ENCODE measurements around the gene DIPK1C.
"Not testable (repeated sequence)": the region's sequence is repeated elsewhere in the genome, so short reads cannot be mapped to it uniquely, and the experiment has no call there.

- TF ChIP-seq CTCF, POLR2A (IDR thresholded peaks at IDR 0.05): not testable (repeated sequence)
These were observed 43.7 kb upstream of the DIPK1C start for GRCh38 chr18:74500774-74501173.
